Activated T-cell treated with anti-CD3 and anti-CD28 coated beads for 48 hours (primary cell): ENCODE data around the gene PROSER2.

Source experiments
- DNase-seq: peaks from one replicate; pipeline ENCODE4 v3.0.0-alpha.2; 2020; ENCODE audit warnings: low read depth

Gene PROSER2

GRCh38 chr10:11869219-11869618, 46.1 kb downstream of the PROSER2 start:
- DNase-seq, result no peak

DNA sequence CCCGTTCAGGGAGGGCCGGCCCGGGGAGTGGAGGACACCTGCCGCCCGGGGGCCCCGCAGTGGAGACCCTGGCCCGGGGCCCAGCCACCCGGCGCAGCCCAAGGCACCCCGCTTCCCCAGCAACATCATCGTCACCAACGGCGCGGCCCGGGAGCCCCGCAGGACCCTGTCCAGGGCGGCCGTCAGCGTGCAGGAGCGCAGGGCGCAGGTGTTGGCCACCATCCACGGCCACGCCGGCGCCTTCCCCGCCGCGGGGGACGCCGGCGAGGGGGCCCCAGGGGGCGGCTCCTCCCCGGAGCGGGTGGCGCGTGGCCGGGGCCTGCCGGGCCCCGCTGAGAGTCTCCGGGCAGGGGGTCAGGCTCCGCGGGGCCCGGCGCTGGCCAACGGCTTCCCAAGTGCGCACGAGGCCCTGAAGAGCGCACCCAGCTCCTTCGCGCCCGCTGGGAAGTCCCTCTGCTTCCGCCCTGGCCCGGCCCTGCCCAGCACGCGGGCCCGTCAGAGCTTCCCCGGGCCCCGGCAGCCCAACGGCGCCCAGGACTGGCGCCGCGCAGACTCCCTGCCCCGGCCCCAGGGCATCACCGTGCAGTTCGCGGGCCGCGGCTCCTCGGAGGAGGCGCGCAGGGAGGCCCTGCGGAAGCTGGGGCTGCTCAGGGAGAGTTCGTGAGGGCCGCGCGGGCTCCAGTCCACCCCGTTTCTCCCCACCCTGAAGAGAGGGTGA, 46.7 kb downstream of the PROSER2 start:
- no peak for DNase-seq

- no peak for DNase-seq
Observed at GRCh38 chr10:11870461-11870780, 47.3 kb downstream of the PROSER2 start.

GRCh38 chr10:11870900-11871400, 47.8 kb downstream of the PROSER2 start:
- DNase-seq, result no peak

DNA sequence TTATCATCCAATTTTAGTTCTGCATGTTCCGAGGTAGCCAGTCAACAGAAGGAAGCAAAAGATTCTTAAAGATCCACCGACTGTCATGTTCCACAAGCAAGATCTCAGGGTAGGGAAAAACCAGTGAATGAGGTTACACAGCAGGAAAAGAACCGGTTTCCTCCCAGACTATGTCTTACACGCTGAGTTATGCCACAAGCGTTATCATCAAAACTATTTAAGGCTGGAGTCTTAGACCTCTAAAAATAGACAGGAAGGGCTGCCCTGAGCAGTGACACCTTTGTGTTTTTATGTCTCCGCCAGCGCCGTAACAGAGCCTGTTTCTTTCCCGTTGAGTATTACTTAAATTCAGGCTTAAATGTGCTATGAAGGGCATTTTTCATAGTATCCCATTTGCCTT, 48.3 kb downstream of the PROSER2 start:
- DNase-seq, result no peak

- peak; percentile 47 for DNase-seq
Observed at GRCh38 chr10:11874568-11875493, 51.7 kb downstream of the PROSER2 start.

DNA sequence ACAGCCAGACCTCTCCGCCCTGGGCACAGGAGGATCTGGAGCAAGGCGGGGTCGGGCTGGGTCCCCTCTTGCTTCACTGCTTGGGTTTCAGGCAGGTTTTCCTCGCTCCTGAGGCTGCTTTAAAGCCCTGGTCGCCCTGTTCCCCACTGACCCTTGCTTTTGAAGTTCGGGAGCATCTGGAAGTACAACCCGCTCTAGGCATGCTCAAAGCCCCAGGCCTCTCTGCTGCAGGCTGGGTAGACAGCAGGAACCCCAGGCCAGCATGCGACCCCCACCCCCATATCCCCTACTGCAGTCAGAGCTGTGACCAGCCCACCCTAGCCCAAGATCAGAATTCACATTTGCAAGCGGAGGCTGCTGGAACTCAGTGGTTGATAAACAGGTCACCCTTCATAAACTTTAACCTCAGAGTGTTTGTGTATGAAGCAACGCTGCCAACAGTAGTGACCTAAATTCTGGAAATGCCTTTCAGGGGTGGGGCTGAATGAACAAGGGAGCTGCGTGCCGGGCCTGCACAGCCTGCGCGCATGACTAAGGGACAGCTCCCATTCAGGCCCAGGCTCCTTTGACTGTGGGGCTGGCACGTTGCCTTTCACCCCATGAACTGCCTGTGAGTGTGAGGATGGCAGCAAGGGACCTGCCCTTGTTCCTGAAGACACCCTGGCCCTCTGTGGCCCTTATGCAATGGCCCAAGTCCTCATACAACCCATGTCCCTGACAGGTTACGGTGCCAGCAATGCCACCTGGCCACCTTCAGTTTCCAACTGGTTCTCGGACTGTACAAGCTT, 52.5 kb downstream of the PROSER2 start:
- DNase-seq, result no peak

- no peak for DNase-seq
Observed at GRCh38 chr10:11876324-11876723, 53.2 kb downstream of the PROSER2 start.

GRCh38 chr10:11876805-11877590, 53.8 kb downstream of the PROSER2 start:
- no peak for DNase-seq

- DNase-seq, result no peak
Observed at GRCh38 chr10:11877591-11877905, 54.4 kb downstream of the PROSER2 start.

- no peak for DNase-seq
Observed at GRCh38 chr10:11878776-11879175, 55.6 kb downstream of the PROSER2 start.

DNA sequence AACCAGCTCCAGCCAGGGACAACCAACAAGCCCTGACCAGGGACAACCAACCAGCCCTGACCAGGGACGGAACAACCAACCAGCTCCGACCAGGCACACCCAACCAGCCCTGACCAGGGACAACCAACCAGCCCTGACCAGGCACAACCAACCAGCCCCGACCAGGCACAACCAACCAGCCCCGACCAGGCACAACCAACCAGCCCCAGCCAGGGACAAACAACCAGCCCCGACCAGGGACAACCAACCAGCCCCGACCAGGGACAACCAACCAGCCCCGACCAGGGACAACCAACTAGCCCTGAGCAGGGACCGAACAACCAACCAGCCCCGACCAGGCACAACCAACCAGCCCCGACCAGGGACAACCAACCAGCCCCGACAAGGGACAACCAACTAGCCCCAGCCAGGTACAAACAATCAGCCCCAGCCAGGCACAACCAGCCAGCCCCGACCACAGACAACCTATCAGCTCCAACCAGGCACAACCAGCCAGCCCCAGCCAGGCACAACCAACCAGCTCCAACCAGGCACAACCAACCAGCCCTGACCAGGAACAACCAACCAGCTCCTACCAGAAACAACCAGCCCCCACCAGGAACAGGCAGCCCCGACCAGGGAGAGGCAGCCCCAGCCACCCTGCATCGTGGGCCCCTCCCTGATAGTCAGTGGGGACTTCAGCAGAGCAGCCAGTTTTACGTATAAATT, 56.4 kb downstream of the PROSER2 start:
- no peak for DNase-seq

GRCh38 chr10:11880151-11881029, 57.2 kb downstream of the PROSER2 start:
- DNase-seq, result no peak

DNA sequence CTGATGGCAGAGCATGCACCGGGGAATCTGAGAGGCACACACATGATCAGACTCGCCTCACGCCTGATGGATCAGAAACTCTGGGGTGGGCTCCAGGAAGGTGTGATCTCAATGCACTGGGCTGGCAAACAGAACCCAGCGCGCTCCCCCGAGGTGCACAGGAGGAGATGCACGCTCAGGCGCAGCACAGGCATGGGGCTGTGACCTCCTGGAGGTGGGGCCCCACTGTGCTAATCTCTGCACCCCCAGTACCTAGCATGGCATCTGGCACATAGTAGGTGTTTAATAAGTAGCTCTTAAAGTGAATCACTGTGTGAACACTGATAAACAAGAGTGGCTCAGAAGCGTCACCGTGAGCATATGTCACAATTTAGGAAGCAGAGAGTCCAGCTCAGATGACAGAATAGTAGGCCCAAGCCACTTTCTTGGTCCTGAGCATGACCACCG, 57.9 kb downstream of the PROSER2 start:
- no peak for DNase-seq

DNA sequence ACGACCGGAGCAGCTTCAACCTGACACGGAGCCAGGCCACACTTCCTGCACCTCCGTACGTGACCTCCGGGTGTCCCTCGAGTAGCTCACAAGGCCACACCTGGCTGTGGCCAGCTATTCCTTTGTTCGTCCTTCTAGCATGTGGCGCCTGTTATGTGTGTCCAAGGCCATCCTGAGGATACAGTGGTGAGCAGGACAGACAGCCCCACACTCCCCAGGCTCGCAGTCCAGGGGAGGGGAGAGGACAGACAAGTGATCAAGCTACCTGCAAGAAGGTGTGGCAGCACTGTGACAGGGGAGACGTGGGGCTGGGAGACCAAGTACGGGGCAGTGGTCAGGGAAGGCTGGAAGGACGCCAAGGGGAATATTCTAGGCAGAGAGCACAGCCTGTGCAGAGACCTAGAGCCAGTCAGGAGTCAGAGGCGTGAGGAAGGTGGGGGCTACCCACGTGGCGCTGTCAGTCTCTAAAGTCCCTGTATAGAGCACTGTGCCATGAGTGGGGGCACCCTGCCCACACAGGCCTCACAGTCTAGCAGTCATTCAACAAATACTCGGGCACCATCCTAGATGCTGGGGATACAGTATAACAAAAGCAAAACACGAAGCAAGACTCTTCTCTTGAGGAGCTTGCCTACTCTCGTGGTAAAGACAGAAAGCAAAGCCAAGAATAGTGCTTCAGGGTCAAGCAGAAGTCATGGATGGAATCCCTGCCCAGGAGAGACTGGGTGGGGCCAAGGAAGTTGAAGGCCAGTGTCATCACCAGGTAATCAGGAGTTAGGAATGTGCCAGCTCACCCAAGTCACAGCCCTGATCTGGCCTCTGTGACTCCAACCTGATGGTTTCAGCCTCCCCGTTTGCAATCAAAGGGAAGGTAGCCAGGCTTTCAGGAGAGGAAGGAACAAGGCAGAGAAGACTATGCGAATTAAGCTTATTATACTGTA, 58.6 kb downstream of the PROSER2 start:
- DNase-seq, result no peak

DNA sequence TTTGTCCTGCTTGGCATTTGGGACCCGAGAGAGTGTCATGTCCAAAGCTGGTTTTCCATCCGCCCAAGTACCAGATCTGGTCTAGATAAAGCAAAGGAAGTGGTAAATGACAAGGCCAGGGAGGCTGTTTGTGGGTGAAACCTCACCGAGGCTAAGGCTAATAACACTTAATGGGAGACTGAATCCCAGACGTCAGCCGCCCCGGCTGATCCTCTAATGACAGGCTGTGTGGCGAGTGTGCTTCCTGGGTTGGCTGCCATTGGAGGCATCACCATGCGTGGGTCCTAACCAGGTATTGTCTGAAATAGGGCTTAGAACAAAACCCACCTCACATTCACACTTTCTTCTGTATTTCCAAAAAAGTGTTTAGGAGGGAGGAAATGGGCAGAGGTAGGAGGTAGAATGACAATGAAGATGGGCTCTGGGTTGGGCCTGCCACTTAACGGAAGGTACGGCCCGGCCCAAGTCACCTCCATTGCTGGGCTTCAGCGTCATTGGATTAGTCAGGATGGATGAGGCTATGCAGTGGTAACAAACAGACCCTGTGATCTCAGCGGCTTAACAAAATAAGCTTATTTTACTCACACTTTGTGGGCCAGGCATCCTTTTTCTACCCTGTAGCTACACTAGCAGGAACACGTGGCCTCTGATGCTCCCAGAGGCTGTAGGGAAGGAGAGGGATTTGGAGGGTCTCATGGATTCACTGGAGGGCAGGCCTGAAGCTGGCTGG, 59.7 kb downstream of the PROSER2 start:
- no peak for DNase-seq

GRCh38 chr10:11884706-11885423, 61.7 kb downstream of the PROSER2 start:
- no peak for DNase-seq
